ENCODE measurements around the gene SDK1. TPM values are rescaled to one million over a fixed set of nuclear protein-coding genes. Genes with fewer than 3 reads are reported as not detected.

SDK1 gene
- total and polyA plus RNA-seq, 4 donors: 0.12 to 0.47 (median 0.36) TPM

DNA sequence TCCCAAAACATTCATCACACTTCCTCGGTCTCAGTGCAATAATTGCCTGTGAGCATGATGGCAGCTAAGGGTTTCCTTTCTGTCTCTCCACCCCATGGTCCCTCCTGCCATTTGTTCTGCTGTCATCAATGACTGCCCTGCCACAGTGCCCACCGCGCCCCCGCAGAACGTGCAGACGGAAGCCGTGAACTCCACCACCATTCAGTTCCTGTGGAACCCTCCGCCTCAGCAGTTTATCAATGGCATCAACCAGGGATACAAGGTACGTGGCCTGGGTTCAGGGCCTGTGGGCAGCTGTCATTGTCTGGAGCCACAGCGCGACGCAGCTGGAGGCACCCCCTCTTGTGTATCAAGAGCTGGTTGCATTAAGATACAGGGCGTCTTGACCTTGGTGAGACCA lies 748.1 kb downstream of the SDK1 start:
- Histone ChIP-seq H3K9ac (ENCODE audit: low read depth in 1 of 2, low read length in 2 of 2) (no peak overlapping the region), H3K9me3 (ENCODE audit: control insufficient read depth in 4 of 4, low read length in 3 of 4) (no peaks in the 10 kb centered on the region), H3K27me3 (ENCODE audit: control insufficient read depth in 4 of 4, insufficient read depth in 4 of 4, low read length in 3 of 4) (no peaks in the 10 kb centered on the region), H3K36me3 (ENCODE audit: control insufficient read depth in 4 of 4, insufficient read depth in 3 of 4, low read depth in 1 of 4, low read length in 3 of 4) (no peaks in the 10 kb centered on the region), H3K27ac (ENCODE audit: low read depth in 1 of 2, low read length in 2 of 2) (no peak overlapping the region), H3K4me3 (ENCODE audit: low read depth in 1 of 3, low read length in 3 of 3) (no peak overlapping the region), H3K4me1 (ENCODE audit: control insufficient read depth in 4 of 4, insufficient read depth in 4 of 4, low read length in 3 of 4) (no peaks in the 10 kb centered on the region)
- 95% methylated on average over 13 of the region's 13 CpGs for WGBS
- DNase-seq (ENCODE audit: low spot score): no peak
- TF ChIP-seq RAD21 (IDR thresholded peaks at IDR 0.05): no peak

DNA sequence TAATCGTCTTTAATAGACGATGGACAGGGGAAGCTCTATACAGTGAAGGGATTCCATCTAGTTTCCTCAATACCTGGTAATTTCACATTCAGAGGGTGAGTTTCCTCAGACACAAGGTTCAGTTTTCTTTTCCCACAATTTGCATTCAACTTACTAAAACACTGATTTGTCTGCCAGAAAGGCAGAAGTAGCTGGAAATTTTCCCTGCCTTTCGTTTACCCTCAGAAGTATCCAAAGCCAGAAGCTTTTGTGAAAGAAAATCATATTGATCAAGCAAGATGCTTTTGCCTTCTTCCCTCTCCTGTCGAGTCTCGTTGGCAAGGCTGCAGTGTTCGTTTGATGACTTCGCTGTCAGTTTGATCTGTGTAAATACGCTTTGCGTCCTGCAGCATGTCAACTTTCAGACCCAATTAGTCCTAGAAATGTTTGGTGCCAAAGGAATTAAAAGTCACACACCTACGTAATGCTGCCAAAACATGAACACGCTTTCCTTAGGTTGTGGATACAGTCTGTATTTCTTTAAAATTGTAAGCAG lies 749.1 kb downstream of the SDK1 start:
- no peak for DNase-seq (ENCODE audit: low spot score)
- Histone ChIP-seq H3K9ac (ENCODE audit: low read depth in 1 of 2, low read length in 2 of 2) (no peak overlapping the region), H3K4me3 (ENCODE audit: low read depth in 1 of 3, low read length in 3 of 3) (no peak overlapping the region), H3K9me3 (ENCODE audit: control insufficient read depth in 4 of 4, low read length in 3 of 4) (no peaks in the 10 kb centered on the region), H3K36me3 (ENCODE audit: control insufficient read depth in 4 of 4, insufficient read depth in 3 of 4, low read depth in 1 of 4, low read length in 3 of 4) (no peaks in the 10 kb centered on the region), H3K27me3 (ENCODE audit: control insufficient read depth in 4 of 4, insufficient read depth in 4 of 4, low read length in 3 of 4) (no peaks in the 10 kb centered on the region), H3K4me1 (ENCODE audit: control insufficient read depth in 4 of 4, insufficient read depth in 4 of 4, low read length in 3 of 4) (no peaks in the 10 kb centered on the region), H3K27ac (ENCODE audit: low read depth in 1 of 2, low read length in 2 of 2) (no peak overlapping the region)
- WGBS: 53% methylated on average over 11 of the region's 11 CpGs
- TF ChIP-seq TAF1 (conservative IDR thresholded peaks at IDR 0.05) (no peak), JUND (IDR thresholded peaks at IDR 0.05) (no peak), EGR1 (IDR thresholded peaks at IDR 0.05; ENCODE audit: low read depth in 2 of 2) (no peak)

DNA sequence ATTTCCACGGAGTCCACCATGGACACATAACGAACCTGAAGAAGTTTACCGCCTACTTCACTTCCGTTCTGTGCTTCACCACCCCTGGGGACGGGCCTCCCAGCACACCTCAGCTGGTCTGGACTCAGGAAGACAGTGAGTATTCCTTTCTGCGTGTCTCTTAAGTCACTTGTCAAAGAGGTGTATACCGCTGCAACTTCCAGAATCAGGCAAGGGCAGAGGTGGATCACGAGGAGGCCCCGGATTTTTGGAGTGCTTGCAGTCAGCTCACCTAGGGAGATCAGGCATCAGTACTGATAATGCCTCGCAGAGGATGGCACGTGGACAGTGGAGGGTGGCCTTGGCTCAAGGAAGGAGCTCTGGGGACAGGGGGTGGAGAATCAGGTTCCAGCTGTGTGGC lies 750.6 kb downstream of the SDK1 start:
- no peak overlapping the region for H3K9ac ChIP-seq (ENCODE audit: low read depth in 1 of 2, low read length in 2 of 2)
- no peak overlapping the region for H3K27ac ChIP-seq (ENCODE audit: low read depth in 1 of 2, low read length in 2 of 2)
- no peaks in the 10 kb centered on the region for H3K9me3 ChIP-seq (ENCODE audit: control insufficient read depth in 4 of 4, low read length in 3 of 4)
- H3K36me3 ChIP-seq (ENCODE audit: control insufficient read depth in 4 of 4, insufficient read depth in 3 of 4, low read depth in 1 of 4, low read length in 3 of 4): no peaks in the 10 kb centered on the region
- no peak for DNase-seq (ENCODE audit: low spot score)
- H3K27me3 ChIP-seq (ENCODE audit: control insufficient read depth in 4 of 4, insufficient read depth in 4 of 4, low read length in 3 of 4): no peaks in the 10 kb centered on the region
- H3K4me3 ChIP-seq (ENCODE audit: low read depth in 1 of 3, low read length in 3 of 3): no peak overlapping the region
- TF ChIP-seq EGR1 (IDR thresholded peaks at IDR 0.05; ENCODE audit: low read depth in 2 of 2) (no peak), RAD21 (IDR thresholded peaks at IDR 0.05) (no peak), HNF4G (IDR thresholded peaks at IDR 0.05) (no peak), FOXA2 (IDR thresholded peaks at IDR 0.05) (no peak), FOXA1 (IDR thresholded peaks at IDR 0.05) (no peak), TAF1 (conservative IDR thresholded peaks at IDR 0.05) (no peak), JUND (IDR thresholded peaks at IDR 0.05) (no peak), HNF4A (conservative IDR thresholded peaks at IDR 0.05) (no peak), YY1 (IDR thresholded peaks at IDR 0.05) (no peak), GABPA (IDR thresholded peaks at IDR 0.05 in 1 of 2, conservative IDR thresholded peaks at IDR 0.05 in 1 of 2) (no peak), NR2F2 (IDR thresholded peaks at IDR 0.05) (no peak)
- TF ChIP-seq, protein P1, sequence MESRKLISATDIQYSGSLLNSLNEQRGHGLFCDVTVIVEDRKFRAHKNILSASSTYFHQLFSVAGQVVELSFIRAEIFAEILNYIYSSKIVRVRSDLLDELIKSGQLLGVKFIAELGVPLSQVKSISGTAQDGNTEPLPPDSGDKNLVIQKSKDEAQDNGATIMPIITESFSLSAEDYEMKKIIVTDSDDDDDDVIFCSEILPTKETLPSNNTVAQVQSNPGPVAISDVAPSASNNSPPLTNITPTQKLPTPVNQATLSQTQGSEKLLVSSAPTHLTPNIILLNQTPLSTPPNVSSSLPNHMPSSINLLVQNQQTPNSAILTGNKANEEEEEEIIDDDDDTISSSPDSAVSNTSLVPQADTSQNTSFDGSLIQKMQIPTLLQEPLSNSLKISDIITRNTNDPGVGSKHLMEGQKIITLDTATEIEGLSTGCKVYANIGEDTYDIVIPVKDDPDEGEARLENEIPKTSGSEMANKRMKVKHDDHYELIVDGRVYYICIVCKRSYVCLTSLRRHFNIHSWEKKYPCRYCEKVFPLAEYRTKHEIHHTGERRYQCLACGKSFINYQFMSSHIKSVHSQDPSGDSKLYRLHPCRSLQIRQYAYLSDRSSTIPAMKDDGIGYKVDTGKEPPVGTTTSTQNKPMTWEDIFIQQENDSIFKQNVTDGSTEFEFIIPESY (IDR thresholded peaks at IDR 0.05): no peak
- TF ChIP-seq, protein P2, sequence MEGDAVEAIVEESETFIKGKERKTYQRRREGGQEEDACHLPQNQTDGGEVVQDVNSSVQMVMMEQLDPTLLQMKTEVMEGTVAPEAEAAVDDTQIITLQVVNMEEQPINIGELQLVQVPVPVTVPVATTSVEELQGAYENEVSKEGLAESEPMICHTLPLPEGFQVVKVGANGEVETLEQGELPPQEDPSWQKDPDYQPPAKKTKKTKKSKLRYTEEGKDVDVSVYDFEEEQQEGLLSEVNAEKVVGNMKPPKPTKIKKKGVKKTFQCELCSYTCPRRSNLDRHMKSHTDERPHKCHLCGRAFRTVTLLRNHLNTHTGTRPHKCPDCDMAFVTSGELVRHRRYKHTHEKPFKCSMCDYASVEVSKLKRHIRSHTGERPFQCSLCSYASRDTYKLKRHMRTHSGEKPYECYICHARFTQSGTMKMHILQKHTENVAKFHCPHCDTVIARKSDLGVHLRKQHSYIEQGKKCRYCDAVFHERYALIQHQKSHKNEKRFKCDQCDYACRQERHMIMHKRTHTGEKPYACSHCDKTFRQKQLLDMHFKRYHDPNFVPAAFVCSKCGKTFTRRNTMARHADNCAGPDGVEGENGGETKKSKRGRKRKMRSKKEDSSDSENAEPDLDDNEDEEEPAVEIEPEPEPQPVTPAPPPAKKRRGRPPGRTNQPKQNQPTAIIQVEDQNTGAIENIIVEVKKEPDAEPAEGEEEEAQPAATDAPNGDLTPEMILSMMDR (IDR thresholded peaks at IDR 0.05; ENCODE audit: low read depth, low read length, missing input control): no peak
- TF ChIP-seq, protein P3, sequence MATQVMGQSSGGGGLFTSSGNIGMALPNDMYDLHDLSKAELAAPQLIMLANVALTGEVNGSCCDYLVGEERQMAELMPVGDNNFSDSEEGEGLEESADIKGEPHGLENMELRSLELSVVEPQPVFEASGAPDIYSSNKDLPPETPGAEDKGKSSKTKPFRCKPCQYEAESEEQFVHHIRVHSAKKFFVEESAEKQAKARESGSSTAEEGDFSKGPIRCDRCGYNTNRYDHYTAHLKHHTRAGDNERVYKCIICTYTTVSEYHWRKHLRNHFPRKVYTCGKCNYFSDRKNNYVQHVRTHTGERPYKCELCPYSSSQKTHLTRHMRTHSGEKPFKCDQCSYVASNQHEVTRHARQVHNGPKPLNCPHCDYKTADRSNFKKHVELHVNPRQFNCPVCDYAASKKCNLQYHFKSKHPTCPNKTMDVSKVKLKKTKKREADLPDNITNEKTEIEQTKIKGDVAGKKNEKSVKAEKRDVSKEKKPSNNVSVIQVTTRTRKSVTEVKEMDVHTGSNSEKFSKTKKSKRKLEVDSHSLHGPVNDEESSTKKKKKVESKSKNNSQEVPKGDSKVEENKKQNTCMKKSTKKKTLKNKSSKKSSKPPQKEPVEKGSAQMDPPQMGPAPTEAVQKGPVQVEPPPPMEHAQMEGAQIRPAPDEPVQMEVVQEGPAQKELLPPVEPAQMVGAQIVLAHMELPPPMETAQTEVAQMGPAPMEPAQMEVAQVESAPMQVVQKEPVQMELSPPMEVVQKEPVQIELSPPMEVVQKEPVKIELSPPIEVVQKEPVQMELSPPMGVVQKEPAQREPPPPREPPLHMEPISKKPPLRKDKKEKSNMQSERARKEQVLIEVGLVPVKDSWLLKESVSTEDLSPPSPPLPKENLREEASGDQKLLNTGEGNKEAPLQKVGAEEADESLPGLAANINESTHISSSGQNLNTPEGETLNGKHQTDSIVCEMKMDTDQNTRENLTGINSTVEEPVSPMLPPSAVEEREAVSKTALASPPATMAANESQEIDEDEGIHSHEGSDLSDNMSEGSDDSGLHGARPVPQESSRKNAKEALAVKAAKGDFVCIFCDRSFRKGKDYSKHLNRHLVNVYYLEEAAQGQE (IDR thresholded peaks at IDR 0.05): no peak
- TF ChIP-seq, protein P4, sequence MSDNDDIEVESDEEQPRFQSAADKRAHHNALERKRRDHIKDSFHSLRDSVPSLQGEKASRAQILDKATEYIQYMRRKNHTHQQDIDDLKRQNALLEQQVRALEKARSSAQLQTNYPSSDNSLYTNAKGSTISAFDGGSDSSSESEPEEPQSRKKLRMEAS (IDR thresholded peaks at IDR 0.05): no peak
- 92% methylated on average over 11 of the region's 11 CpGs for WGBS
- no peaks in the 10 kb centered on the region for H3K4me1 ChIP-seq (ENCODE audit: control insufficient read depth in 4 of 4, insufficient read depth in 4 of 4, low read length in 3 of 4)

Measured in liver (tissue), 9 donors.